GM15510 (cell line): ENCODE measurements around the gene KIAA1958.

ENCODE experiments used
- POLR2A ChIP-seq: IDR thresholded peaks from 3 replicates; pipeline ENCODE4 v1.6.1; 2011; ENCODE audit warnings: borderline replicate concordance; ENCODE audit not compliant: insufficient read length; ENCODE audit errors: extremely low read depth

KIAA1958 gene

GRCh38 chr9:112477330-112477729 lies 9.3 kb upstream of the KIAA1958 start:
- no peak for TF ChIP-seq POLR2A

- no peak for TF ChIP-seq POLR2A
These were observed 7.4 kb upstream of the KIAA1958 start for GRCh38 chr9:112479221-112479620.

- no peak for TF ChIP-seq POLR2A
These were observed 2.0 kb upstream of the KIAA1958 start for GRCh38 chr9:112484607-112485006.

GRCh38 chr9:112485574-112485973 lies 1.1 kb upstream of the KIAA1958 start:
- TF ChIP-seq POLR2A, result no peak

GRCh38 chr9:112487008-112487798 lies 576 bp downstream of the KIAA1958 start:
- TF ChIP-seq POLR2A, result no peak

- no peak for TF ChIP-seq POLR2A
These were observed 1.2 kb downstream of the KIAA1958 start for GRCh38 chr9:112487799-112488340.

- no peak for TF ChIP-seq POLR2A
These were observed 2.5 kb downstream of the KIAA1958 start for GRCh38 chr9:112489039-112489546.

- TF ChIP-seq POLR2A, result no peak
These were observed 3.4 kb downstream of the KIAA1958 start for GRCh38 chr9:112489876-112490666.

GRCh38 chr9:112493393-112494137 lies 6.9 kb downstream of the KIAA1958 start:
- no peak for TF ChIP-seq POLR2A

- TF ChIP-seq POLR2A, result no peak
These were observed 7.5 kb downstream of the KIAA1958 start for GRCh38 chr9:112494153-112494552.

GRCh38 chr9:112495614-112496013 lies 9.0 kb downstream of the KIAA1958 start:
- no peak for TF ChIP-seq POLR2A

- TF ChIP-seq POLR2A, result no peak
These were observed 9.6 kb downstream of the KIAA1958 start for GRCh38 chr9:112496074-112496722.

- no peak for TF ChIP-seq POLR2A
These were observed 14.2 kb downstream of the KIAA1958 start for GRCh38 chr9:112500842-112501241.

- TF ChIP-seq POLR2A, result no peak
These were observed 14.7 kb downstream of the KIAA1958 start for GRCh38 chr9:112501287-112501686.

- TF ChIP-seq POLR2A, result no peak
These were observed 15.7 kb downstream of the KIAA1958 start for GRCh38 chr9:112502175-112502946.
